KOPT-K1 (cell line): ENCODE data around the gene RPL27A.
"Not testable (repeated sequence)": the region's sequence is repeated elsewhere in the genome, so short reads cannot be mapped to it uniquely, and the experiment has no call there.

Experiments
- H3K27ac ChIP-seq: fragments of 200-600 bp; sonication (generic); 2 replicates; pipeline ENCODE4 v1.5.1; 2016; ENCODE audit warnings: antibody characterized with exemption, mild to moderate bottlenecking, low read depth, low read length; ENCODE audit not compliant: poor library complexity, severe bottlenecking
- H3K36me3 ChIP-seq: fragments of 200-600 bp; sonication (generic); 2 replicates; pipeline ENCODE4 v1.5.1; 2017; ENCODE audit warnings: antibody characterized with exemption, mild to moderate bottlenecking, low read length, moderate library complexity; ENCODE audit not compliant: insufficient read depth
- H3K9me3 ChIP-seq: fragments of 200-600 bp; sonication (generic); 2 replicates; pipeline ENCODE4 v1.5.1; 2017; ENCODE audit warnings: antibody characterized with exemption, low read length, mild to moderate bottlenecking; ENCODE audit not compliant: insufficient read depth, poor library complexity, severe bottlenecking

The RPL27A gene

GRCh38 chr11:8658321-8659057, 24.1 kb upstream of the RPL27A start:
- H3K36me3 ChIP-seq = no peaks in the 10 kb centered on the region; the same call in 1 of the 2 replicates
- no peak overlapping the region for H3K27ac ChIP-seq
- H3K9me3 ChIP-seq = no peaks in the 10 kb centered on the region

- Histone ChIP-seq H3K27ac (no peak overlapping the region), H3K36me3 (no peaks in the 10 kb centered on the region; the same call in 1 of the 2 replicates)
These were observed 21.4 kb upstream of the RPL27A start for GRCh38 chr11:8661001-8661795.

GRCh38 chr11:8665222-8665621, 17.4 kb upstream of the RPL27A start:
- no peaks in the 10 kb centered on the region for H3K9me3 ChIP-seq
- peaks cover 10% of the 10 kb centered on the region; the same call in 1 of the 2 replicates for H3K36me3 ChIP-seq
- H3K27ac ChIP-seq = no peak overlapping the region

More at GRCh38 chr11:8661001-8661795, 21.4 kb upstream of the RPL27A start:
- no peaks in the 10 kb centered on the region for H3K9me3 ChIP-seq

- H3K36me3 ChIP-seq = peaks cover 28% of the 10 kb centered on the region
- H3K9me3 ChIP-seq, H3K27ac ChIP-seq: not testable (repeated sequence)
These were observed 12.5 kb upstream of the RPL27A start for GRCh38 chr11:8670081-8670480.

- Histone ChIP-seq H3K36me3 (peaks cover 28% of the 10 kb centered on the region), H3K27ac (no peak overlapping the region), H3K9me3 (no peaks in the 10 kb centered on the region)
These were observed 11.4 kb upstream of the RPL27A start for GRCh38 chr11:8671193-8671612.

- peak overlapping the region; percentile 27 for H3K27ac ChIP-seq
- no peaks in the 10 kb centered on the region for H3K9me3 ChIP-seq
- H3K36me3 ChIP-seq = peaks cover 31% of the 10 kb centered on the region
These were observed 10.9 kb upstream of the RPL27A start for GRCh38 chr11:8671651-8672062.

GRCh38 chr11:8672346-8672745, 10.2 kb upstream of the RPL27A start:
- H3K27ac ChIP-seq = no peak overlapping the region

GRCh38 chr11:8674859-8675258, 7.7 kb upstream of the RPL27A start:
- H3K27ac ChIP-seq = no peak overlapping the region
- peaks cover 34% of the 10 kb centered on the region for H3K36me3 ChIP-seq
- H3K9me3 ChIP-seq = no peaks in the 10 kb centered on the region

More at GRCh38 chr11:8672346-8672745, 10.2 kb upstream of the RPL27A start:
- no peaks in the 10 kb centered on the region for H3K9me3 ChIP-seq
- peaks cover 36% of the 10 kb centered on the region for H3K36me3 ChIP-seq

GRCh38 chr11:8676458-8676857, 6.1 kb upstream of the RPL27A start:
- H3K9me3 ChIP-seq = no peaks in the 10 kb centered on the region
- peaks cover 25% of the 10 kb centered on the region for H3K36me3 ChIP-seq
- no peak overlapping the region for H3K27ac ChIP-seq

GRCh38 chr11:8679006-8679405, 3.6 kb upstream of the RPL27A start:
- Histone ChIP-seq H3K27ac (no peak overlapping the region), H3K36me3 (peaks cover 26% of the 10 kb centered on the region), H3K9me3 (no peaks in the 10 kb centered on the region)

GRCh38 chr11:8681837-8682302, 722 bp upstream of the RPL27A start:
- Histone ChIP-seq H3K9me3 (no peaks in the 10 kb centered on the region), H3K27ac (peak overlapping the region; percentile 91), H3K36me3 (peaks cover 52% of the 10 kb centered on the region)

- Histone ChIP-seq H3K27ac (peak overlapping the region; percentile 91), H3K36me3 (peaks cover 57% of the 10 kb centered on the region), H3K9me3 (no peaks in the 10 kb centered on the region)
These were observed 669 bp downstream of the RPL27A start for GRCh38 chr11:8683115-8683807.

GRCh38 chr11:8684600-8685290, 2.2 kb downstream of the RPL27A start:
- peak overlapping the region; percentile 91 for H3K27ac ChIP-seq
- no peaks in the 10 kb centered on the region for H3K9me3 ChIP-seq
- peaks cover 64% of the 10 kb centered on the region for H3K36me3 ChIP-seq

- peaks cover 70% of the 10 kb centered on the region for H3K36me3 ChIP-seq
- H3K9me3 ChIP-seq = no peaks in the 10 kb centered on the region
- no peak overlapping the region for H3K27ac ChIP-seq
These were observed 2.7 kb downstream of the RPL27A start for GRCh38 chr11:8685306-8685705.
